Loucy (cell line): ENCODE results near the gene GLMN.

Experiments
- H2AFZ ChIP-seq: fragments of 200-600 bp; sonication (generic); 2 replicates; pipeline ENCODE4 v1.6.0; 2016; ENCODE audit warnings: antibody characterized with exemption, mild to moderate bottlenecking, low read length, moderate library complexity
- H3F3A ChIP-seq: fragments of 200-600 bp; 2 replicates; pipeline ENCODE4 v1.6.0; 2016; ENCODE audit warnings: antibody characterized with exemption, low read depth, mild to moderate bottlenecking
- H3K27me3 ChIP-seq: fragments of 200-600 bp; sonication (generic); 2 replicates; pipeline ENCODE4 v1.6.1; 2014; ENCODE audit warnings: low read length, mild to moderate bottlenecking; ENCODE audit not compliant: insufficient read depth, poor library complexity, severe bottlenecking
- H3K36me3 ChIP-seq: fragments of 200-600 bp; sonication (generic); 2 replicates; pipeline ENCODE4 v1.6.1; 2016; ENCODE audit warnings: low read length; ENCODE audit not compliant: insufficient read depth
- H3K4me1 ChIP-seq: fragments of 200-600 bp; sonication (generic); 2 replicates; pipeline ENCODE4 v1.5.1; 2014; ENCODE audit warnings: low read length, mild to moderate bottlenecking; ENCODE audit not compliant: insufficient read depth, poor library complexity, severe bottlenecking
- H3K4me2 ChIP-seq: fragments of 200-600 bp; sonication (generic); 2 replicates; pipeline ENCODE4 v1.6.0; 2014; ENCODE audit warnings: antibody characterized with exemption, low read length, low read depth, mild to moderate bottlenecking; ENCODE audit not compliant: poor library complexity, severe bottlenecking
- H3K4me3 ChIP-seq: fragments of 200-600 bp; sonication (generic); 2 replicates; pipeline ENCODE4 v1.5.1; 2014; ENCODE audit warnings: low read length, mild to moderate bottlenecking, mixed read lengths; ENCODE audit not compliant: poor library complexity, severe bottlenecking
- H3K79me2 ChIP-seq: fragments of 200-600 bp; sonication (generic); 2 replicates; pipeline ENCODE4 v1.6.1; 2014; ENCODE audit warnings: low read length; ENCODE audit not compliant: insufficient read depth
- H3K9ac ChIP-seq: fragments of 200-600 bp; sonication (generic); 2 replicates; pipeline ENCODE4 v1.6.0; 2014; ENCODE audit warnings: mild to moderate bottlenecking, low read depth, low read length, moderate library complexity; ENCODE audit not compliant: poor library complexity, severe bottlenecking
- H3K9me2 ChIP-seq: fragments of 200-600 bp; sonication (generic); replicated peaks from 2 replicates; pipeline ENCODE4 v1.6.1; 2016; ENCODE audit warnings: low read depth, low read length, mixed read lengths
- H3K9me3 ChIP-seq: fragments of 200-600 bp; sonication (generic); 2 replicates; pipeline ENCODE4 v1.6.1; 2014; ENCODE audit warnings: mild to moderate bottlenecking, antibody characterized with exemption, low read length, low read depth; ENCODE audit not compliant: insufficient read depth
- H4K20me1 ChIP-seq: fragments of 200-600 bp; sonication (generic); 2 replicates; pipeline ENCODE4 v1.6.0; 2014; ENCODE audit warnings: antibody characterized with exemption, low read length, mild to moderate bottlenecking; ENCODE audit not compliant: insufficient read depth, poor library complexity, severe bottlenecking
- CTCF ChIP-seq: fragments of 200-600 bp; sonication (generic); conservative IDR thresholded peaks from 2 replicates; pipeline ENCODE4 v1.5.1; 2014; ENCODE audit warnings: mild to moderate bottlenecking, antibody characterized with exemption, low read length
- EZH2phosphoT487 ChIP-seq: fragments of 200-600 bp; IDR thresholded peaks from 2 replicates; pipeline ENCODE4 v1.6.1; 2018; ENCODE audit warnings: antibody characterized with exemption, mild to moderate bottlenecking, moderate library complexity, borderline replicate concordance

GLMN gene

GRCh38 chr1:92228401-92228800, 70.4 kb downstream of the GLMN start:
- Histone ChIP-seq H3K4me3 (no peak overlapping the region), H3K9me3 (no peaks in the 10 kb centered on the region), H3K4me1 (no peaks in the 10 kb centered on the region), H3K36me3 (no peaks in the 10 kb centered on the region), H3K27me3 (no peaks in the 10 kb centered on the region), H3F3A (no peaks in the 10 kb centered on the region), H2AFZ (no peak overlapping the region), H3K9ac (no peak overlapping the region), H3K4me2 (no peak overlapping the region), H3K9me2 (no peaks in the 10 kb centered on the region), H3K79me2 (no peaks in the 10 kb centered on the region), H4K20me1 (no peaks in the 10 kb centered on the region)
- no peak for TF ChIP-seq EZH2phosphoT487
- TF ChIP-seq CTCF: no peak

- H3K4me2 ChIP-seq: no peak overlapping the region
- no peaks in the 10 kb centered on the region for H3K27me3 ChIP-seq
- H2AFZ ChIP-seq: no peak overlapping the region
- no peaks in the 10 kb centered on the region for H3F3A ChIP-seq
- H3K9me2 ChIP-seq: no peaks in the 10 kb centered on the region
- no peak for TF ChIP-seq CTCF
- TF ChIP-seq EZH2phosphoT487: no peak
- no peak overlapping the region for H3K4me3 ChIP-seq
- no peaks in the 10 kb centered on the region for H4K20me1 ChIP-seq
- no peaks in the 10 kb centered on the region for H3K4me1 ChIP-seq
- no peaks in the 10 kb centered on the region for H3K79me2 ChIP-seq
- no peaks in the 10 kb centered on the region for H3K9me3 ChIP-seq
- no peaks in the 10 kb centered on the region for H3K36me3 ChIP-seq
- H3K9ac ChIP-seq: no peak overlapping the region
Observed at GRCh38 chr1:92219028-92219427, 79.8 kb downstream of the GLMN start.

GRCh38 chr1:92218559-92218958, 80.2 kb downstream of the GLMN start:
- Histone ChIP-seq H3K9me3 (no peaks in the 10 kb centered on the region), H3K79me2 (no peaks in the 10 kb centered on the region), H3K9me2 (no peaks in the 10 kb centered on the region), H3K4me3 (no peak overlapping the region), H3K36me3 (no peaks in the 10 kb centered on the region), H3K27me3 (no peaks in the 10 kb centered on the region), H2AFZ (no peak overlapping the region), H3K9ac (no peak overlapping the region), H3F3A (no peaks in the 10 kb centered on the region), H4K20me1 (no peaks in the 10 kb centered on the region), H3K4me1 (no peaks in the 10 kb centered on the region), H3K4me2 (no peak overlapping the region)
- TF ChIP-seq EZH2phosphoT487 (no peak), CTCF (no peak)
